HEK293T (cell line): ENCODE data around the gene ACAT1.
"Not testable (repeated sequence)": the region's sequence is repeated elsewhere in the genome, so short reads cannot be mapped to it uniquely, and the experiment has no call there.

ENCODE experiments used
- CTCF ChIA-PET: fragments of 350-600 bp; formaldehyde crosslinking; extraction: SDS; loops from one replicate; lab custom pipeline; 2021; ENCODE audit warnings: antibody characterized with exemption, inconsistent platforms; lab: Yijun Ruan, JAX
- POLR2A ChIA-PET: fragments of 350-600 bp; formaldehyde crosslinking; extraction: SDS; loops from one replicate; lab custom pipeline; 2020; ENCODE audit warnings: antibody characterized with exemption, inconsistent platforms; lab: Yijun Ruan, JAX
- DNase-seq: peaks from one replicate; pipeline ENCODE4 v3.0.0; 2012; ENCODE audit warnings: mixed read lengths; ENCODE audit errors: extremely low spot score
- ARNT ChIP-seq: fragments of 450-650 bp; IDR thresholded peaks from 2 replicates; pipeline ENCODE4 v1.6.1; 2017; ENCODE audit warnings: mild to moderate bottlenecking
- BHLHE40 ChIP-seq: fragments of 450-650 bp; IDR thresholded peaks from 2 replicates; pipeline ENCODE4 v1.6.1; 2016; ENCODE audit warnings: mild to moderate bottlenecking, moderate library complexity, borderline replicate concordance
- CTBP1 ChIP-seq: fragments of 450-650 bp; IDR thresholded peaks from 2 replicates; pipeline ENCODE4 v1.6.1; 2016; ENCODE audit warnings: borderline replicate concordance
- ELF4 ChIP-seq: fragments of 450-650 bp; IDR thresholded peaks from 2 replicates; pipeline ENCODE4 v1.6.1; 2017; ENCODE audit warnings: antibody characterized with exemption
- FOXA1 ChIP-seq: fragments of 450-650 bp; IDR thresholded peaks from 2 replicates; pipeline ENCODE4 v1.6.1; 2016; ENCODE audit warnings: mild to moderate bottlenecking
- FOXK2 ChIP-seq: fragments of 450-650 bp; IDR thresholded peaks from 2 replicates; pipeline ENCODE4 v1.6.1; 2016; ENCODE audit warnings: mild to moderate bottlenecking
- FOXM1 ChIP-seq: fragments of 450-650 bp; IDR thresholded peaks from 2 replicates; pipeline ENCODE4 v1.6.1; 2017; ENCODE audit warnings: mild to moderate bottlenecking, borderline replicate concordance
- HDGF ChIP-seq: fragments of 450-650 bp; IDR thresholded peaks from 2 replicates; pipeline ENCODE4 v1.6.1; 2017; ENCODE audit warnings: antibody characterized with exemption, borderline replicate concordance
- L3MBTL2 ChIP-seq: fragments of 450-650 bp; conservative IDR thresholded peaks from 2 replicates; pipeline ENCODE4 v1.6.1; 2016; ENCODE audit warnings: mild to moderate bottlenecking
- LEF1 ChIP-seq: fragments of 450-650 bp; IDR thresholded peaks from 2 replicates; pipeline ENCODE4 v1.6.1; 2017; ENCODE audit warnings: mild to moderate bottlenecking, borderline replicate concordance
- NFRKB ChIP-seq: fragments of 450-650 bp; IDR thresholded peaks from 2 replicates; pipeline ENCODE4 v1.6.1; 2016; ENCODE audit warnings: mild to moderate bottlenecking, moderate library complexity
- PKNOX1 ChIP-seq: fragments of 450-650 bp; IDR thresholded peaks from 2 replicates; pipeline ENCODE4 v1.6.1; 2016
- SP1 ChIP-seq: fragments of 450-650 bp; IDR thresholded peaks from 2 replicates; pipeline ENCODE4 v1.6.1; 2017
- SUZ12 ChIP-seq: fragments of 450-650 bp; IDR thresholded peaks from 2 replicates; pipeline ENCODE4 v1.6.1; 2016; ENCODE audit warnings: mild to moderate bottlenecking
- TARDBP ChIP-seq: fragments of 450-650 bp; IDR thresholded peaks from 2 replicates; pipeline ENCODE4 v1.6.1; 2016
- ZNF384 ChIP-seq: fragments of 450-650 bp; IDR thresholded peaks from 2 replicates; pipeline ENCODE4 v1.6.1; 2016

ACAT1 gene

GRCh38 chr11:108101090-108101775 is 20.1 kb upstream of the ACAT1 start:
- TF ChIP-seq L3MBTL2 (no peak), FOXM1 (no peak), TARDBP (no peak), CTBP1 (no peak), PKNOX1 (no peak), ARNT (no peak)

GRCh38 chr11:108111126-108111525 is 10.2 kb upstream of the ACAT1 start:
- no peak for DNase-seq
- ChIA-PET CTCF (interaction anchor here (0.6 kb wide), 1 partner anchor 24 kb away, joined by 3 read pairs; no protein-coding TSS in a partner anchor), POLR2A (no interaction called here)
- TF ChIP-seq ELF4 (no peak), SUZ12 (no peak)

More at GRCh38 chr11:108101090-108101775, 20.1 kb upstream of the ACAT1 start:
- no peak for DNase-seq
- ChIA-PET POLR2A (no interaction called here), CTCF (no interaction called here)

GRCh38 chr11:108112057-108112456 is 9.3 kb upstream of the ACAT1 start:
- no peak for TF ChIP-seq NFRKB
- TF ChIP-seq ARNT: no peak
- TF ChIP-seq SP1: no peak
- no peak for TF ChIP-seq LEF1
- TF ChIP-seq FOXM1: no peak
- TF ChIP-seq CTBP1: no peak
- no peak for TF ChIP-seq FOXK2
- TF ChIP-seq TARDBP: no peak
- TF ChIP-seq PKNOX1: no peak
- TF ChIP-seq BHLHE40: no peak
- no peak for TF ChIP-seq SUZ12
- no peak for TF ChIP-seq ZNF384
- TF ChIP-seq FOXA1: no peak
- no peak for TF ChIP-seq ELF4
- no peak for TF ChIP-seq HDGF
- no peak for TF ChIP-seq L3MBTL2
- no peak for DNase-seq
- POLR2A ChIA-PET: no interaction called here
- CTCF ChIA-PET: no interaction called here

- CTCF ChIA-PET: no interaction called here
- no peak for TF ChIP-seq NFRKB
- no peak for TF ChIP-seq SUZ12
- no peak for DNase-seq
- POLR2A ChIA-PET: no interaction called here
Measured at GRCh38 chr11:108115500-108116140, 5.7 kb upstream of the ACAT1 start.

- ChIA-PET POLR2A (no interaction called here), CTCF (interaction anchor here (0.6 to 1.3 kb wide), 3 partner anchors 109 to 274 kb away, joined by 3 to 4 read pairs (median 3); partner anchors contain the start of gene CUL5)
- peak; percentile 26 for DNase-seq
- TF ChIP-seq FOXA1 (no peak), TARDBP (no peak), ARNT (no peak), SUZ12 (no peak), FOXK2 (no peak), LEF1 (no peak), NFRKB (no peak), ZNF384 (no peak), SP1 (no peak), CTBP1 (no peak), FOXM1 (no peak), ELF4 (no peak), PKNOX1 (no peak), HDGF (no peak), L3MBTL2 (no peak), BHLHE40 (no peak)
Measured at GRCh38 chr11:108117746-108118371, 3.5 kb upstream of the ACAT1 start.

GRCh38 chr11:108120936-108121273 is 462 bp upstream of the ACAT1 start:
- CTCF ChIA-PET: interaction anchor here (1.0 kb wide), 1 partner anchor 112 kb away, joined by 3 read pairs; the partner anchor contains the start of gene CUL5
- POLR2A ChIA-PET: interaction anchor here (2.9 kb wide), 1 partner anchor 102 kb away, joined by 10 read pairs; the partner anchor contains the start of genes ATM and NPAT
- not testable (repeated sequence) for DNase-seq

GRCh38 chr11:108122166-108122628 is 830 bp downstream of the ACAT1 start:
- TF ChIP-seq PKNOX1 (peak; percentile 94), ARNT (no peak)
- peak; percentile 43 for DNase-seq
- POLR2A ChIA-PET: interaction anchor here (0.9 to 2.9 kb wide), 2 partner anchors 101 to 113 kb away, joined by 3 to 10 read pairs; partner anchors contain the start of genes ATM, CUL5 and NPAT
- CTCF ChIA-PET: no interaction called here
